ENCODE data around the gene NQO1. TPM values are rescaled to one million over a fixed set of nuclear protein-coding genes. Genes with fewer than 3 reads are reported as not detected.

The NQO1 gene
- 10 to 100 TPM in 1 of 2 donors, 1 to 10 TPM in 1; 6.6 to 10.1 TPM for total RNA-seq
- polyA plus RNA-seq (ENCODE audit: insufficient read depth, low read depth, low replicate concordance): 13.5 TPM
- long read RNA-seq, donor 1, partial matches to known transcripts: 0 of 2 reads
- long read RNA-seq, donor 1, other reads (novel, unspliced or antisense): 0 of 2 reads
- long read RNA-seq, donor 2, partial matches to known transcripts: 0 of 3 reads
- long read RNA-seq, donor 2, other reads (novel, unspliced or antisense): 0 of 3 reads

GRCh38 chr16:69726313-69727060, at the start of gene NQO1:
Gene NQO1, minus strand, starts transcription at chr16:69726560. Its CDS starts 121 bp downstream, at chr16:69726439.
- peak; percentile 95 for DNase-seq
- H3K27me3 ChIP-seq: no peaks in the 10 kb centered on the region
- peak within 1 kb of the TSS in 1 of 2 donors; percentile 72 for H3K27ac ChIP-seq
- WGBS, 2 donors: 0 to 5% methylated on average over 11 to 30 of the region's 31 CpGs
- intact Hi-C loops (cut with DNase I; ENCODE audit: low total_unique reads): no loop called here
- peaks cover 14% of the 10 kb centered on the region for H3K4me1 ChIP-seq
- H3K4me3 ChIP-seq: peak within 1 kb of the TSS; percentile 44 to 57
- TF ChIP-seq POLR2A (IDR thresholded peaks at IDR 0.05): no peak
- TF ChIP-seq, protein P1, sequence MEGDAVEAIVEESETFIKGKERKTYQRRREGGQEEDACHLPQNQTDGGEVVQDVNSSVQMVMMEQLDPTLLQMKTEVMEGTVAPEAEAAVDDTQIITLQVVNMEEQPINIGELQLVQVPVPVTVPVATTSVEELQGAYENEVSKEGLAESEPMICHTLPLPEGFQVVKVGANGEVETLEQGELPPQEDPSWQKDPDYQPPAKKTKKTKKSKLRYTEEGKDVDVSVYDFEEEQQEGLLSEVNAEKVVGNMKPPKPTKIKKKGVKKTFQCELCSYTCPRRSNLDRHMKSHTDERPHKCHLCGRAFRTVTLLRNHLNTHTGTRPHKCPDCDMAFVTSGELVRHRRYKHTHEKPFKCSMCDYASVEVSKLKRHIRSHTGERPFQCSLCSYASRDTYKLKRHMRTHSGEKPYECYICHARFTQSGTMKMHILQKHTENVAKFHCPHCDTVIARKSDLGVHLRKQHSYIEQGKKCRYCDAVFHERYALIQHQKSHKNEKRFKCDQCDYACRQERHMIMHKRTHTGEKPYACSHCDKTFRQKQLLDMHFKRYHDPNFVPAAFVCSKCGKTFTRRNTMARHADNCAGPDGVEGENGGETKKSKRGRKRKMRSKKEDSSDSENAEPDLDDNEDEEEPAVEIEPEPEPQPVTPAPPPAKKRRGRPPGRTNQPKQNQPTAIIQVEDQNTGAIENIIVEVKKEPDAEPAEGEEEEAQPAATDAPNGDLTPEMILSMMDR (IDR thresholded peaks at IDR 0.05): no peak
- H3K36me3 ChIP-seq (ENCODE audit: low read depth, missing control alignments): no peaks in the 10 kb centered on the region
- H3K9me3 ChIP-seq: no peaks in the 10 kb centered on the region

GRCh38 chr16:69775563-69775962, 49.2 kb upstream of the NQO1 start:
- Histone ChIP-seq H3K27me3 (no peaks in the 10 kb centered on the region), H3K4me3 (no peak overlapping the region), H3K9me3 (no peaks in the 10 kb centered on the region), H3K4me1 (no peaks in the 10 kb centered on the region), H3K36me3 (ENCODE audit: low read depth, missing control alignments) (no peaks in the 10 kb centered on the region), H3K27ac (no peak overlapping the region)
- DNase-seq: no peak
- no peak for TF ChIP-seq POLR2A (IDR thresholded peaks at IDR 0.05)
- TF ChIP-seq, protein P1 (IDR thresholded peaks at IDR 0.05): no peak
- intact Hi-C loops (cut with DNase I; ENCODE audit: low total_unique reads): no loop called here

GRCh38 chr16:69773260-69773947, 47.0 kb upstream of the NQO1 start:
- Histone ChIP-seq H3K9me3 (no peaks in the 10 kb centered on the region), H3K27me3 (no peaks in the 10 kb centered on the region), H3K4me3 (no peak overlapping the region), H3K4me1 (no peaks in the 10 kb centered on the region), H3K27ac (no peak overlapping the region), H3K36me3 (ENCODE audit: low read depth, missing control alignments) (no peaks in the 10 kb centered on the region)
- no peak for TF ChIP-seq POLR2A (IDR thresholded peaks at IDR 0.05)
- TF ChIP-seq, protein P1 (IDR thresholded peaks at IDR 0.05): no peak
- intact Hi-C loops (cut with DNase I; ENCODE audit: low total_unique reads): no loop called here
- WGBS, 2 donors: 83 to 89% methylated on average over 6 of the region's 6 CpGs
- DNase-seq: no peak

GRCh38 chr16:69771651-69771967, 45.2 kb upstream of the NQO1 start:
- no peak for DNase-seq
- no peaks in the 10 kb centered on the region for H3K36me3 ChIP-seq (ENCODE audit: low read depth, missing control alignments)
- H3K4me1 ChIP-seq: no peaks in the 10 kb centered on the region
- 97 to 98% methylated on average over 2 of the region's 2 CpGs for WGBS, 2 donors
- no peaks in the 10 kb centered on the region for H3K27me3 ChIP-seq
- TF ChIP-seq, protein P1 (IDR thresholded peaks at IDR 0.05): no peak
- TF ChIP-seq POLR2A (IDR thresholded peaks at IDR 0.05): no peak
- H3K4me3 ChIP-seq: no peak overlapping the region
- intact Hi-C loops (cut with DNase I; ENCODE audit: low total_unique reads): no loop called here
- no peak overlapping the region for H3K27ac ChIP-seq
- H3K9me3 ChIP-seq: no peaks in the 10 kb centered on the region

Data from testis (tissue), 5 donors.